ENCODE results near the gene RUSC1.

DNA sequence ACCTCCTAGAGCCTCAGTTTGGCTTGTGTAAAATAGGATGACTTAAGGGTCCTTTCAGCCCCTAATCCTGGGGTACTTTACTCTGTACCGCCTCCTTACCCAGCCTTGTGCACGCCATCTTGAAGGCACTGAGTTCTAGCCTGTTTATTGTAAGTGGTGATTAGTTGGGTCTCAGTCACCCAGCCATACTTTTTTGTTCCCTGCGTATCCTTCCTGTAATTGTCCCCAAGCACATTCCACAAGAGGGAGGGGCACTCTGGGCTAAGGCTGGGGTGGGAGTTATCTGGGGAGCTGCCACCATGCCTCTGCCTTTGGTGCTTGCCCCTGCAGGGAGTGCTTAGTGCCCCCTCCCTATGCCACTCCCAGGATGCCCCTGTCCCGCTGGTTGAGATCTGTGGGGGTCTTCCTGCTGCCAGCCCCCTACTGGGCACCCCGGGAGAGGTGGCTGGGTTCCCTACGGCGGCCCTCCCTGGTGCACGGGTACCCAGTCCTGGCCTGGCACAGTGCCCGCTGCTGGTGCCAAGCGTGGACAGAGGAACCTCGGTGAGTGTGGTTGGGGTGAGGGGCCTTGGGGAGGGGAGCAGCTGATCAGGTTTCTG is 11.2 kb upstream of the RUSC1 start:
- TF ChIP-seq POLR2AphosphoS5 (IDR thresholded peaks at IDR 0.05; ENCODE audit: low read depth, low read length) (no peak; the same call in 1 of the 2 replicates), POLR2A (IDR thresholded peaks at IDR 0.05; ENCODE audit: low read depth, low read length) (no peak; the same call in 1 of the 2 replicates)
